PC-3 (cell line): ENCODE results near the gene GFPT2.

Experiments
- CTCF ChIP-seq: fragments of 300-600 bp; sonication (generic); conservative IDR thresholded peaks from 2 replicates; pipeline ENCODE4 v1.5.1; 2017; ENCODE audit warnings: antibody characterized with exemption, low read depth, mild to moderate bottlenecking, low read length
- EZH2 ChIP-seq: fragments of 300-600 bp; sonication (generic); IDR thresholded peaks from one replicate; pipeline ENCODE4 v1.6.1; 2017; ENCODE audit warnings: antibody characterized with exemption, mild to moderate bottlenecking, low read length; ENCODE audit not compliant: unreplicated experiment
- EZH2phosphoT487 ChIP-seq: fragments of 300-600 bp; sonication (generic); IDR thresholded peaks from 2 replicates; pipeline ENCODE4 v1.6.1; 2018; ENCODE audit warnings: mild to moderate bottlenecking, antibody characterized with exemption, low read length, borderline replicate concordance

- peak; percentile 16; the same call in 1 of the 2 replicates for TF ChIP-seq CTCF
- TF ChIP-seq EZH2, result no peak
- TF ChIP-seq EZH2phosphoT487, result no peak
These were observed 37.5 kb upstream of the GFPT2 start for GRCh38 chr5:180390441-180391190.
